Cortex of kidney (tissue), 1 donor: ENCODE results near the gene NUAK2.

Source experiments
- DNase-seq: peaks from one replicate; lab custom pipeline; 2025; lab: John Stamatoyannopoulos, UW

The NUAK2 gene

GRCh38 chr1:205346956-205347574 is 25.5 kb upstream of the NUAK2 start:
- DNase-seq = no peak

GRCh38 chr1:205345761-205346160 is 24.2 kb upstream of the NUAK2 start:
- DNase-seq = no peak

GRCh38 chr1:205344066-205344928 is 22.8 kb upstream of the NUAK2 start:
- no peak for DNase-seq

GRCh38 chr1:205343431-205344065 is 22.0 kb upstream of the NUAK2 start:
- no peak for DNase-seq

GRCh38 chr1:205342986-205343385 is 21.4 kb upstream of the NUAK2 start:
- DNase-seq = no peak

- DNase-seq = no peak
Observed at GRCh38 chr1:205340676-205341075, 19.1 kb upstream of the NUAK2 start.

GRCh38 chr1:205339717-205340116 is 18.2 kb upstream of the NUAK2 start:
- no peak for DNase-seq

- no peak for DNase-seq
Observed at GRCh38 chr1:205339197-205339702, 17.7 kb upstream of the NUAK2 start.

GRCh38 chr1:205338011-205338410 is 16.5 kb upstream of the NUAK2 start:
- no peak for DNase-seq

- no peak for DNase-seq
Observed at GRCh38 chr1:205337481-205337880, 15.9 kb upstream of the NUAK2 start.

- DNase-seq = no peak
Observed at GRCh38 chr1:205335692-205336091, 14.1 kb upstream of the NUAK2 start.

GRCh38 chr1:205332015-205332791 is 10.7 kb upstream of the NUAK2 start:
- DNase-seq = no peak

- no peak for DNase-seq
Observed at GRCh38 chr1:205330150-205330549, 8.6 kb upstream of the NUAK2 start.

GRCh38 chr1:205329719-205330118 is 8.2 kb upstream of the NUAK2 start:
- DNase-seq = no peak

- DNase-seq = no peak
Observed at GRCh38 chr1:205328476-205328875, 6.9 kb upstream of the NUAK2 start.

GRCh38 chr1:205326812-205327466 is 5.4 kb upstream of the NUAK2 start:
- DNase-seq = no peak

GRCh38 chr1:205325334-205325884 is 3.9 kb upstream of the NUAK2 start:
- DNase-seq = no peak

GRCh38 chr1:205324781-205325180 is 3.2 kb upstream of the NUAK2 start:
- DNase-seq = no peak

- DNase-seq = no peak
Observed at GRCh38 chr1:205323794-205324193, 2.2 kb upstream of the NUAK2 start.

- no peak for DNase-seq
Observed at GRCh38 chr1:205321959-205322283, 376 bp upstream of the NUAK2 start.
